Smooth muscle cell (in vitro differentiated cells): ENCODE data around the gene RGS14. TPM values are rescaled to one million over a fixed set of nuclear protein-coding genes. Genes with fewer than 3 reads are reported as not detected.
A peak's percentile ranks its signal among the peaks of the same experiment; 100 is the strongest.

Experiments
- DNase-seq: peaks from one replicate; lab custom pipeline; 2025; ENCODE audit not compliant: unreplicated experiment; lab: John Stamatoyannopoulos, UW
- H2AFZ ChIP-seq: fragments of 200-600 bp; sonication (generic); 2 replicates; pipeline ENCODE4 v1.6.0; 2016; ENCODE audit warnings: antibody characterized with exemption, low read depth, mild to moderate bottlenecking
- H3F3A ChIP-seq: fragments of 200-600 bp; sonication (generic); 2 replicates; pipeline ENCODE4 v1.6.0; 2017; ENCODE audit warnings: antibody characterized with exemption, low read depth
- H3K27ac ChIP-seq: fragments of 200-600 bp; sonication (generic); 2 replicates; pipeline ENCODE4 v1.5.1; 2016; ENCODE audit warnings: low read depth, mild to moderate bottlenecking
- H3K27me3 ChIP-seq: fragments of 200-600 bp; sonication (generic); 2 replicates; pipeline ENCODE4 v1.6.1; 2016; ENCODE audit warnings: low read depth, mild to moderate bottlenecking
- H3K36me3 ChIP-seq: fragments of 200-600 bp; sonication (generic); 2 replicates; pipeline ENCODE4 v1.5.1; 2016; ENCODE audit warnings: low read depth
- H3K4me1 ChIP-seq: fragments of 200-600 bp; sonication (generic); 2 replicates; pipeline ENCODE4 v1.5.1; 2016; ENCODE audit warnings: low read depth
- H3K4me2 ChIP-seq: fragments of 200-600 bp; sonication (generic); 2 replicates; pipeline ENCODE4 v1.6.0; 2016; ENCODE audit warnings: mild to moderate bottlenecking
- H3K4me3 ChIP-seq: fragments of 200-600 bp; sonication (generic); 2 replicates; pipeline ENCODE4 v1.5.1; 2016; ENCODE audit warnings: mild to moderate bottlenecking
- H3K79me2 ChIP-seq: fragments of 200-600 bp; sonication (generic); 2 replicates; pipeline ENCODE4 v1.6.0; 2016; ENCODE audit warnings: low read depth, mild to moderate bottlenecking
- H3K9ac ChIP-seq: fragments of 200-600 bp; sonication (generic); 2 replicates; pipeline ENCODE4 v1.6.0; 2016; ENCODE audit warnings: low read depth
- H3K9me3 ChIP-seq: fragments of 200-600 bp; sonication (generic); replicated peaks from 2 replicates; pipeline ENCODE4 v1.5.1; 2016; ENCODE audit warnings: low read depth
- H4K20me1 ChIP-seq: fragments of 200-600 bp; sonication (generic); 2 replicates; pipeline ENCODE4 v1.6.0; 2016; ENCODE audit warnings: low read depth
- WGBS: methylation state at CpG from one replicate; pipeline ENCODE4 v1.1.7; 2016; ENCODE audit warnings: low lambda C conversion rate; 5-methylcytosine and 5-hydroxymethylcytosine counted together
- polyA plus RNA-seq: library from polyadenylated mRNA; unstranded; fragments of >200 nt; fragmentation: Nextera tagmentation; extraction: Ambion mirVana; gene quantifications from 2 replicates; pipeline ENCODE4 v1.2.1, GENCODE V29; 2016
- total RNA-seq: library from RNA; depleted of rRNA; stranded (reverse); fragments of >200 nt; gene quantifications from 2 replicates; pipeline ENCODE4 v1.2.3, GENCODE V29; 2014
- TF ChIP-seq, protein P1 (sequence below): fragments of 200-600 bp; sonication (generic); IDR thresholded peaks from 2 replicates; pipeline ENCODE4 v1.5.1; 2017; ENCODE audit warnings: borderline replicate concordance, mild to moderate bottlenecking, antibody characterized with exemption; ENCODE audit not compliant: insufficient read depth, poor library complexity, severe bottlenecking

Gene RGS14
- total and polyA plus RNA-seq, 2 experiments from 2014 or later = 6.0 to 23.3 TPM

DNA sequence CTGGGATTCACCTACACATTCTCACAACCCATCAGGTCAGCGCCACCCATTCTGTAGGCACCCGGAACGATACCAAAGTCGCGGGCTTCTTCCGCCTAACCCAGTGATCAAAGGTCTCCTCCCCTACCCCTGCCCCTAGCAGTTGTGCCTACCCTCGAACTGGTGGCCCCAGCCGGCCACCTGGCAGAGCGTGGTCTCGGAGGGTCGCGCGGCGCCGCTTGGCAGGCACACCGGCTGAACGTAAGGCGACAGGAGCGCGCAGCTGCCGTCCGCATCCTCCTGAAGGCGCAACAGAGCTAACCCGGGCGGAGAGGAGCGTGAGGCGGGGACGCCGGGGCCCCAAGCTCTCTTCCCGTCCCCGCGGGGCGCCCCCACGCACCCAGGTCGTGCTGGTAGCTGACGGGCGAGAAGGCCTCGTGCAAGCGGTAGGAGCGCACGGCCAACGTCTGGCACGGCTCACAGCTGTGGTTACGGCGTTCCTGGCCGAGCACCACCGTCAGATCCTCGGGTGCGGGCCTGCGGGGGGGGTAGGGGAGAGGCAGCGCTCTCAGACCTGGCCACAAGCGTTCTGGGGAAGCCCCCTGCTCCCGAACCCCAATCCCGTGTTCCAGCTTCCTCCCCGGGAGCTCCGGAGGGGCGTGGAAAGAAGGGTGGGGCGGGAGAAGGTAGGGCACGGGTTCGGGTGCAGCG, 45.5 kb downstream of the RGS14 start:
- no peaks in the 10 kb centered on the region for H3K79me2 ChIP-seq
- TF ChIP-seq, protein P1, sequence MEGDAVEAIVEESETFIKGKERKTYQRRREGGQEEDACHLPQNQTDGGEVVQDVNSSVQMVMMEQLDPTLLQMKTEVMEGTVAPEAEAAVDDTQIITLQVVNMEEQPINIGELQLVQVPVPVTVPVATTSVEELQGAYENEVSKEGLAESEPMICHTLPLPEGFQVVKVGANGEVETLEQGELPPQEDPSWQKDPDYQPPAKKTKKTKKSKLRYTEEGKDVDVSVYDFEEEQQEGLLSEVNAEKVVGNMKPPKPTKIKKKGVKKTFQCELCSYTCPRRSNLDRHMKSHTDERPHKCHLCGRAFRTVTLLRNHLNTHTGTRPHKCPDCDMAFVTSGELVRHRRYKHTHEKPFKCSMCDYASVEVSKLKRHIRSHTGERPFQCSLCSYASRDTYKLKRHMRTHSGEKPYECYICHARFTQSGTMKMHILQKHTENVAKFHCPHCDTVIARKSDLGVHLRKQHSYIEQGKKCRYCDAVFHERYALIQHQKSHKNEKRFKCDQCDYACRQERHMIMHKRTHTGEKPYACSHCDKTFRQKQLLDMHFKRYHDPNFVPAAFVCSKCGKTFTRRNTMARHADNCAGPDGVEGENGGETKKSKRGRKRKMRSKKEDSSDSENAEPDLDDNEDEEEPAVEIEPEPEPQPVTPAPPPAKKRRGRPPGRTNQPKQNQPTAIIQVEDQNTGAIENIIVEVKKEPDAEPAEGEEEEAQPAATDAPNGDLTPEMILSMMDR = no peak
- no peak overlapping the region for H3K9ac ChIP-seq
- no peaks in the 10 kb centered on the region for H4K20me1 ChIP-seq
- peak overlapping the region; percentile 62 for H3K4me3 ChIP-seq
- H3K9me3 ChIP-seq = no peaks in the 10 kb centered on the region
- peaks cover 18% of the 10 kb centered on the region for H3K4me1 ChIP-seq
- H3K27ac ChIP-seq = no peak overlapping the region
- H3F3A ChIP-seq = peaks cover 9% of the 10 kb centered on the region
- no peak for DNase-seq
- peaks cover 23% of the 10 kb centered on the region for H3K27me3 ChIP-seq
- 4% methylated on average over 58 of the region's 61 CpGs for WGBS
- peak overlapping the region; percentile 96 for H3K4me2 ChIP-seq
- H2AFZ ChIP-seq = peak overlapping the region; percentile 89
- H3K36me3 ChIP-seq = no peaks in the 10 kb centered on the region

DNA sequence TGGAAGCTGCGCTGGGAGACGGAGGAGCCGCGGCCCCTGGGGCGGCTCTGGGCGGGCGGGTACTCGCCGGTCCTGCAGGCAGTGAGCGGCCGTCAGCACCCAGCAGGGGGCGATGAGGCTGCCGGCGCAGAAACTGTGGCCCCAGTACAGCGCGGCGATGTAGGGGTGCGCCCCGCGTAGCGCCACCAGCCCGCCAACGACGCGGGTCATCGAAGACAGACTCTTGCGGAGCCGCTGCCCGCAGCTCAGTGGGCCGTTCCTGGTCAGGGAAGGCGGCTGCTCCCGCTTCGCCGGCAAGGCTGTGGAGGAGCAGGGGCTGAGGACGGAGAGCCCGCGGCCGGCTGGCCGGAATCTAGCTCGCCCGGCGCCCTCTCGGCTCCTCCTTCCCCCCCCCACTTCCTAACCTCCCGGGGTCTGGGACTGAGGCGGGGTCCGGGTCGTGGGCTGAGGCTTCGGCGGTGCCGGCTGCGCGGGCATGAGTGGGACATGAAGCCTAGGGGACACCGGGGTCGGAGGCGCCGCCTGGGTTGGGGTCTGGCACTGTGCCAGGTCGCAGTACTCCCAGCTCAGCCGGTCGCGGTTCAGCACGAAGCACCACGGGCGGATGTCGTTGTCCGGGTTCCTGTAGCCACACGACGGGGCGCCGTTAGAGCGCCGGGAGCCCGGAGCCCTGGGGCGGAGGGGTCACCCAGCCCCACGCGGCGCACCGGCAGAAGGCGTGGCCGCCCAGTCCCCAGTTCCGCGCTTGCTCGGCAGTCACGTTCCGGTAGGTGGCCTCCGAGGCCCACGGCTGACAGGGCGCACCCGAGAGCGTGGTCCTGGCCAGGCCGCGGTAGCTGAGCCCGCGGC, 46.3 kb downstream of the RGS14 start:
- no peaks in the 10 kb centered on the region for H4K20me1 ChIP-seq
- H3F3A ChIP-seq = peaks cover 9% of the 10 kb centered on the region
- peaks cover 18% of the 10 kb centered on the region for H3K4me1 ChIP-seq
- WGBS = 1% methylated on average over 71 of the region's 93 CpGs
- H3K27ac ChIP-seq = no peak overlapping the region
- H3K4me2 ChIP-seq = peak overlapping the region; percentile 96
- H3K4me3 ChIP-seq = peak overlapping the region; percentile 62
- no peak overlapping the region for H3K9ac ChIP-seq
- H3K79me2 ChIP-seq = no peaks in the 10 kb centered on the region
- DNase-seq = peak; percentile 52
- peaks cover 23% of the 10 kb centered on the region for H3K27me3 ChIP-seq
- H2AFZ ChIP-seq = peak overlapping the region; percentile 89
- no peaks in the 10 kb centered on the region for H3K9me3 ChIP-seq
- no peaks in the 10 kb centered on the region for H3K36me3 ChIP-seq
- TF ChIP-seq, protein P1 = peak; percentile 64

DNA sequence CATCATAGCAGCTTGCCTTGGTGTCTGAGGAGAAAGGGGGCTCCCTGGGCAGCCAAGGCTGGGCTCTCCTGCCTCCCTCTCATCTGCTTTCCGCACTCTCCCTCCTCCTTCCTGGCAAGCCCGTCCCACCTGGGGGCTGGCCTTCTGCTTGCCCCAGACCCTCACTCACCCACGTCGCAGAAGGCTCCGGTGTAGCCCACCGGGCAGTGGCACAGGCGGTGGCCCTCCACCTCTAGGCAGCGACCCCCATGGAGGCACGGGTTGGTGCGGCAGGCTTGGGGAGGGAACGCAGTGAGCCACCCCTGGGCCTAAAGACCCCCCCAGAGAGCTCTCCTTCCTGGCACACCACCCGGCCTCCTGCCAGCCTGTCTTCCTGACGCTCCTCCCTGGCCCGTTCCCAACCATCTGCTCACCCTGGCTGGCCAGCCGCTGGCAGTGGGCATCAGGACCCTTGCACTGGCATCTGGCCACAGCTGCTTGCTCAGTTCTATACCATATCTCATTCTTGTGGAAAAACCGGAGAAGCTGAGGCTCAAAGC, 47.0 kb downstream of the RGS14 start:
- H3K4me1 ChIP-seq = peaks cover 18% of the 10 kb centered on the region
- H3K27ac ChIP-seq = no peak overlapping the region
- peaks cover 23% of the 10 kb centered on the region for H3K27me3 ChIP-seq
- no peak overlapping the region for H3K9ac ChIP-seq
- WGBS = 65% methylated on average over 16 of the region's 16 CpGs
- no peaks in the 10 kb centered on the region for H3K79me2 ChIP-seq
- H3K4me2 ChIP-seq = peak overlapping the region; percentile 96
- H3K9me3 ChIP-seq = no peaks in the 10 kb centered on the region
- no peak for DNase-seq
- peaks cover 9% of the 10 kb centered on the region for H3F3A ChIP-seq
- TF ChIP-seq, protein P1 = no peak
- peak overlapping the region; percentile 62 for H3K4me3 ChIP-seq
- peak overlapping the region; percentile 89 for H2AFZ ChIP-seq
- no peaks in the 10 kb centered on the region for H3K36me3 ChIP-seq
- no peaks in the 10 kb centered on the region for H4K20me1 ChIP-seq
